ENCODE data around the gene YWHAG.
"Not testable (repeated sequence)": the region's sequence is repeated elsewhere in the genome, so short reads cannot be mapped to it uniquely, and the experiment has no call there.

The YWHAG gene

GRCh38 chr7:76392531-76393115 is 33.8 kb upstream of the YWHAG start:
- ChIA-PET CTCF (no interaction called here), POLR2A (interaction anchor here (1.0 to 1.1 kb wide), 2 partner anchors 15 to 34 kb away, joined by 3 read pairs; partner anchors contain the start of gene YWHAG)
- TF ChIP-seq ZNF384 (IDR thresholded peaks at IDR 0.05) (peak; percentile 62), CTBP1 (IDR thresholded peaks at IDR 0.05; ENCODE audit: borderline replicate concordance) (no peak), PKNOX1 (IDR thresholded peaks at IDR 0.05) (peak; percentile 84)
- no peak for DNase-seq (ENCODE audit: extremely low spot score)

GRCh38 chr7:76390092-76390491 is 31.3 kb upstream of the YWHAG start:
- CTCF ChIA-PET: no interaction called here
- POLR2A ChIA-PET: no interaction called here
- no peak for TF ChIP-seq ELF4 (IDR thresholded peaks at IDR 0.05)
- no peak for TF ChIP-seq ZNF384 (IDR thresholded peaks at IDR 0.05)
- TF ChIP-seq L3MBTL2 (conservative IDR thresholded peaks at IDR 0.05): no peak
- TF ChIP-seq SUZ12 (IDR thresholded peaks at IDR 0.05): no peak

GRCh38 chr7:76387789-76388188 is 29.0 kb upstream of the YWHAG start:
- DNase-seq (ENCODE audit: extremely low spot score); CTCF ChIA-PET; POLR2A ChIA-PET: not testable (repeated sequence)

More at GRCh38 chr7:76390092-76390491, 31.3 kb upstream of the YWHAG start:
- DNase-seq (ENCODE audit: extremely low spot score): no peak

- no peak for DNase-seq (ENCODE audit: extremely low spot score)
- ChIA-PET CTCF (no interaction called here), POLR2A (no interaction called here)
- TF ChIP-seq ARNT (IDR thresholded peaks at IDR 0.05) (no peak), SP1 (IDR thresholded peaks at IDR 0.05) (no peak), LEF1 (IDR thresholded peaks at IDR 0.05; ENCODE audit: borderline replicate concordance) (no peak), CTBP1 (IDR thresholded peaks at IDR 0.05; ENCODE audit: borderline replicate concordance) (no peak), FOXA1 (IDR thresholded peaks at IDR 0.05) (no peak), ELF4 (IDR thresholded peaks at IDR 0.05) (no peak), HDGF (IDR thresholded peaks at IDR 0.05; ENCODE audit: borderline replicate concordance) (no peak), FOXK2 (IDR thresholded peaks at IDR 0.05) (no peak), TARDBP (IDR thresholded peaks at IDR 0.05) (no peak), NFRKB (IDR thresholded peaks at IDR 0.05) (no peak), L3MBTL2 (conservative IDR thresholded peaks at IDR 0.05) (no peak), SUZ12 (IDR thresholded peaks at IDR 0.05) (no peak), FOXM1 (IDR thresholded peaks at IDR 0.05; ENCODE audit: borderline replicate concordance) (no peak), PKNOX1 (IDR thresholded peaks at IDR 0.05) (no peak), ZNF384 (IDR thresholded peaks at IDR 0.05) (no peak), BHLHE40 (IDR thresholded peaks at IDR 0.05; ENCODE audit: borderline replicate concordance) (no peak)
Measured at GRCh38 chr7:76386691-76387260, 28.0 kb upstream of the YWHAG start.

GRCh38 chr7:76383089-76383944 is 24.5 kb upstream of the YWHAG start:
- ChIA-PET POLR2A (no interaction called here), CTCF (interaction anchor here (0.6 kb wide), 1 partner anchor 53 kb away, joined by 4 read pairs; no protein-coding TSS in a partner anchor)
- DNase-seq (ENCODE audit: extremely low spot score): peak; percentile 55
- TF ChIP-seq FOXM1 (IDR thresholded peaks at IDR 0.05; ENCODE audit: borderline replicate concordance) (no peak), TARDBP (IDR thresholded peaks at IDR 0.05) (no peak), L3MBTL2 (conservative IDR thresholded peaks at IDR 0.05) (peak; percentile 36; the same call in 1 of the 2 replicates), BHLHE40 (IDR thresholded peaks at IDR 0.05; ENCODE audit: borderline replicate concordance) (no peak), ARNT (IDR thresholded peaks at IDR 0.05) (no peak)

- TF ChIP-seq ARNT (IDR thresholded peaks at IDR 0.05) (no peak), FOXM1 (IDR thresholded peaks at IDR 0.05; ENCODE audit: borderline replicate concordance) (no peak)
- ChIA-PET CTCF (no interaction called here), POLR2A (no interaction called here)
- no peak for DNase-seq (ENCODE audit: extremely low spot score)
Measured at GRCh38 chr7:76381814-76382213, 23.0 kb upstream of the YWHAG start.

GRCh38 chr7:76380623-76380966 is 21.8 kb upstream of the YWHAG start:
- POLR2A ChIA-PET: no interaction called here
- CTCF ChIA-PET: no interaction called here
- TF ChIP-seq FOXA1 (IDR thresholded peaks at IDR 0.05): no peak
- no peak for TF ChIP-seq FOXM1 (IDR thresholded peaks at IDR 0.05; ENCODE audit: borderline replicate concordance)
- no peak for TF ChIP-seq ARNT (IDR thresholded peaks at IDR 0.05)
- TF ChIP-seq TARDBP (IDR thresholded peaks at IDR 0.05): no peak
- no peak for TF ChIP-seq L3MBTL2 (conservative IDR thresholded peaks at IDR 0.05)
- no peak for TF ChIP-seq BHLHE40 (IDR thresholded peaks at IDR 0.05; ENCODE audit: borderline replicate concordance)
- TF ChIP-seq LEF1 (IDR thresholded peaks at IDR 0.05; ENCODE audit: borderline replicate concordance): no peak
- DNase-seq (ENCODE audit: extremely low spot score): no peak
